Astrocyte (in vitro differentiated cells and primary cell): Measurements from ENCODE around the gene ASAP2. TPM values are rescaled to one million over a fixed set of nuclear protein-coding genes. Genes with fewer than 3 reads are reported as not detected.
A peak's percentile ranks its signal among the peaks of the same experiment; 100 is the strongest.

Experiments used
- DNase-seq: peaks from one replicate; pipeline ENCODE4 v3.0.0-alpha.2; 2010; ENCODE audit warnings: low read depth
- FAIRE-seq: peaks from 2 replicates; lab custom pipeline; 2011; peaks lifted over from hg19 to GRCh38; lab: Jason Lieb, UNC
- H2AFZ ChIP-seq: 2 replicates; pipeline ENCODE4 v1.6.0; 2012; ENCODE audit warnings: low read depth, low read length, inconsistent platforms
- H3K27ac ChIP-seq: 2 replicates; pipeline ENCODE4 v1.5.1; 2011; ENCODE audit warnings: low read depth, low read length, inconsistent platforms
- H3K27me3 ChIP-seq: 2 replicates; pipeline ENCODE4 v1.6.0; 2011; ENCODE audit warnings: low read length, inconsistent platforms; ENCODE audit not compliant: insufficient read depth
- H3K36me3 ChIP-seq: 2 replicates; pipeline ENCODE4 v1.5.1; 2011; ENCODE audit warnings: low read length, inconsistent platforms; ENCODE audit not compliant: insufficient read depth
- H3K4me1 ChIP-seq: 2 replicates; pipeline ENCODE4 v1.5.1; 2011; ENCODE audit warnings: low read length, inconsistent platforms; ENCODE audit not compliant: insufficient read depth
- H3K4me2 ChIP-seq: 2 replicates; pipeline ENCODE4 v1.6.0; 2012; ENCODE audit warnings: low read length, inconsistent platforms
- H3K4me3 ChIP-seq: 2 replicates; pipeline ENCODE4 v1.5.1; 2011; ENCODE audit warnings: low read depth, mild to moderate bottlenecking, low read length, inconsistent platforms; ENCODE audit not compliant: insufficient read depth
- H3K79me2 ChIP-seq: 2 replicates; pipeline ENCODE4 v1.6.0; 2012; ENCODE audit warnings: mild to moderate bottlenecking, low read length, inconsistent platforms; ENCODE audit not compliant: insufficient read depth
- H3K9ac ChIP-seq: 2 replicates; pipeline ENCODE4 v1.6.0; 2012; ENCODE audit warnings: mild to moderate bottlenecking, low read length, inconsistent platforms
- H3K9me3 ChIP-seq: 2 replicates; pipeline ENCODE4 v1.5.1; 2012; ENCODE audit warnings: low read depth, mild to moderate bottlenecking, low read length, inconsistent platforms; ENCODE audit not compliant: insufficient read depth
- H4K20me1 ChIP-seq: 2 replicates; pipeline ENCODE4 v1.6.0; 2012; ENCODE audit warnings: low read length, inconsistent platforms; ENCODE audit not compliant: insufficient read depth
- H3K27ac Mint-ChIP-seq: one replicate; pipeline ENCODE4 v1.8.0; 2021; ENCODE audit warnings: mild to moderate bottlenecking, mixed read lengths; ENCODE audit not compliant: unreplicated experiment
- H3K27me3 Mint-ChIP-seq: one replicate; pipeline ENCODE4 v1.8.0; 2021; ENCODE audit warnings: low read depth, mixed read lengths; ENCODE audit not compliant: unreplicated experiment
- H3K36me3 Mint-ChIP-seq: one replicate; pipeline ENCODE4 v1.8.0; 2021; ENCODE audit warnings: low read depth, mixed read lengths; ENCODE audit not compliant: unreplicated experiment
- H3K4me1 Mint-ChIP-seq: one replicate; pipeline ENCODE4 v1.8.0; 2021; ENCODE audit warnings: low read depth, mixed read lengths; ENCODE audit not compliant: unreplicated experiment
- H3K4me3 Mint-ChIP-seq: one replicate; pipeline ENCODE4 v1.8.0; 2021; ENCODE audit warnings: mild to moderate bottlenecking, moderate library complexity, mixed read lengths; ENCODE audit not compliant: unreplicated experiment
- H3K9me3 Mint-ChIP-seq: one replicate; pipeline ENCODE4 v1.8.0; 2021; ENCODE audit warnings: mild to moderate bottlenecking, mixed read lengths; ENCODE audit not compliant: unreplicated experiment
- CTCF ChIP-seq: IDR thresholded peaks from 2 replicates; pipeline ENCODE4 v1.5.1; 2011; ENCODE audit warnings: low read depth, mild to moderate bottlenecking, inconsistent platforms, low read length, moderate library complexity; ENCODE audit not compliant: insufficient read depth
- EZH2 ChIP-seq: IDR thresholded peaks from 2 replicates; pipeline ENCODE4 v1.6.1; 2012; ENCODE audit warnings: mild to moderate bottlenecking, low read length, inconsistent platforms; ENCODE audit not compliant: insufficient read depth
- total RNA-seq: library from RNA; stranded (reverse); gene quantifications from 2 replicates; pipeline ENCODE4 v1.2.1, GENCODE V29; 2021

ASAP2 gene
- total RNA-seq, 1 donor from 2014 or later = 62.6 TPM

- Histone ChIP-seq H3K27me3 (no peaks in the 10 kb centered on the region), H3K9ac (no peak overlapping the region), H2AFZ (no peak overlapping the region), H4K20me1 (no peaks in the 10 kb centered on the region), H3K79me2 (no peaks in the 10 kb centered on the region), H3K4me1 (no peaks in the 10 kb centered on the region), H3K4me2 (no peak overlapping the region), H3K36me3 (peaks cover 17% of the 10 kb centered on the region), H3K4me3 (no peak overlapping the region), H3K27ac (no peak overlapping the region), H3K9me3 (no peaks in the 10 kb centered on the region)
- Mint-ChIP-seq H3K4me1 (peaks cover 3% of the 10 kb centered on the region), H3K27ac (no peak overlapping the region), H3K4me3 (no peak overlapping the region), H3K9me3 (no peaks in the 10 kb centered on the region), H3K27me3 (no peaks in the 10 kb centered on the region), H3K36me3 (peaks cover 11% of the 10 kb centered on the region)
- TF ChIP-seq EZH2 = no peak
- TF ChIP-seq CTCF = no peak
- FAIRE-seq (no peak), DNase-seq (no peak)
Observed at GRCh38 chr2:9401646-9402371, 195.2 kb downstream of the ASAP2 start.

- Mint-ChIP-seq H3K4me1 (peaks cover 3% of the 10 kb centered on the region), H3K36me3 (peaks cover 19% of the 10 kb centered on the region), H3K9me3 (no peaks in the 10 kb centered on the region), H3K4me3 (no peak overlapping the region), H3K27ac (no peak overlapping the region), H3K27me3 (no peaks in the 10 kb centered on the region)
- no peak overlapping the region for H3K4me2 ChIP-seq
- DNase-seq (peak; percentile 56), FAIRE-seq (no peak)
- H3K4me1 ChIP-seq = no peaks in the 10 kb centered on the region
- H3K27ac ChIP-seq = no peak overlapping the region
- H3K36me3 ChIP-seq = peaks cover 22% of the 10 kb centered on the region
- H3K9ac ChIP-seq = no peak overlapping the region
- H3K79me2 ChIP-seq = peaks cover 4% of the 10 kb centered on the region
- no peak for TF ChIP-seq EZH2
- no peak for TF ChIP-seq CTCF
- no peaks in the 10 kb centered on the region for H3K27me3 ChIP-seq
- peaks cover 5% of the 10 kb centered on the region for H4K20me1 ChIP-seq
- H3K4me3 ChIP-seq = no peak overlapping the region
- H3K9me3 ChIP-seq = no peaks in the 10 kb centered on the region
- no peak overlapping the region for H2AFZ ChIP-seq
Observed at GRCh38 chr2:9403924-9404323, 197.3 kb downstream of the ASAP2 start.

GRCh38 chr2:9404451-9404850, 197.8 kb downstream of the ASAP2 start:
- H4K20me1 ChIP-seq = peaks cover 5% of the 10 kb centered on the region
- H3K4me2 ChIP-seq = no peak overlapping the region
- peaks cover 4% of the 10 kb centered on the region for H3K79me2 ChIP-seq
- Mint-ChIP-seq H3K36me3 (peaks cover 19% of the 10 kb centered on the region), H3K27me3 (no peaks in the 10 kb centered on the region), H3K27ac (no peak overlapping the region), H3K4me1 (peaks cover 3% of the 10 kb centered on the region), H3K9me3 (no peaks in the 10 kb centered on the region), H3K4me3 (no peak overlapping the region)
- no peaks in the 10 kb centered on the region for H3K9me3 ChIP-seq
- no peak overlapping the region for H3K4me3 ChIP-seq
- no peak for TF ChIP-seq CTCF
- no peak for TF ChIP-seq EZH2
- FAIRE-seq = no peak
- H3K36me3 ChIP-seq = peaks cover 25% of the 10 kb centered on the region
- no peaks in the 10 kb centered on the region for H3K4me1 ChIP-seq
- no peaks in the 10 kb centered on the region for H3K27me3 ChIP-seq
- H3K9ac ChIP-seq = no peak overlapping the region
- no peak overlapping the region for H3K27ac ChIP-seq
- no peak for DNase-seq
- no peak overlapping the region for H2AFZ ChIP-seq
